DMS153 treated with DMSO at 0.1 percent for 48 hours (cell line): Measurements from ENCODE around the gene TOMM40.
"Not testable (repeated sequence)": the region's sequence is repeated elsewhere in the genome, so short reads cannot be mapped to it uniquely, and the experiment has no call there.

Source experiments
- DNase-seq: peaks from one replicate; lab custom pipeline; 2025; ENCODE audit not compliant: unreplicated experiment; lab: John Stamatoyannopoulos, UW

TOMM40 gene

DNA sequence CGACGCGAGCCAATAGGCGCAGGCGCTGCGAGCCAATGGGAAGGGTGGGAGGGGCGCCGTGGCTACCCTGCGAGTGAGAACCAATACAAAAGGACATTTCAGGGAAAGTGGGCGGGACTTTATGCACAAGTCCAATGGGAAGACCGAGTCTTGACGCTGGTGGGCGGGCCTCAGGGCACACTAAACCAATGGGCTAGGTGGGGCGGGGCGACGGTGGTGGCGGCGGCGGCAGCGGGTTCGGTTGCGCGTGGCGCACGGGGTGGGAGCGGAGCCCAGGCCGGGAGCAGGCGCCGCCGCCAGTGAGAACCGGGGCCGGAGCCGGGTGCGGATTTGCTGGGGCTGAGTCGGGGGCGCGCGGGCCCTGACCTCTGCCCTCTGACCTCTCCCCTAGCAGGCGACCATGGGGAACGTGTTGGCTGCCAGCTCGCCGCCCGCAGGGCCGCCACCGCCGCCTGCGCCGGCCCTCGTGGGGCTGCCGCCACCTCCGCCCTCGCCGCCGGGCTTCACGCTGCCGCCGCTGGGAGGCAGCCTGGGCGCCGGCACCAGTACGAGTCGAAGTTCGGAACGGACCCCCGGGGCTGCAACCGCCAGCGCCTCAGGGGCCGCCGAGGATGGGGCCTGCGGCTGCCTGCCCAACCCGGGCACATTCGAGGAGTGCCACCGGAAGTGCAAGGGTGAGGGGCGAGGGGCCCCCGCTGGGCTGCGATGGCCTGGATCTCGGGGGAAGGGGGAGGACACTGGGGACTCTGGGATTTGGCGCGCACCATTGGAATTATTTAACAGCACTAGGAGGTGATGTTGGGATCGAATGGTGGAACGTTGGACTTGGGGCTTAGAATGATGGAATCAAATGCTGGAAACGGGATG lies at the start of gene TOMM40:
Gene TOMM40, plus strand, starts transcription at position 239 of the 867 bp plus-strand sequence. Its CDS starts 162 bp downstream, at position 401.
- DNase-seq = peak; percentile 100

DNA sequence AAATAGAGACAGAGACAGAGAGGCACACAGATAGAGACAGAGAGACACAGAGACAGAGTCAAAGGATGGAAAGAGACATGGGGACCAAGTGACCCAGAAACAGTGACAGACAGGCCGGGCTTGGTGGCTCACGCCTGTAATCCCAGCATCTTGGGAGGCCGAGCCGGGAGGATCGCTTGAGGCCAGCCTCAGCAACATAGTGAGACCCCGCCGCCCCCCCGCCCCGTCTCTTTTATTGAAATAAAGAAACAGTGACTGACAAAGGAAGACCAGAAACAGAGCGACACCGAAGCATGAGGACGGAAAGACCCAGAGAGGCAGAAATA lies 45.8 kb upstream of the TOMM40 start:
- DNase-seq = no peak

DNA sequence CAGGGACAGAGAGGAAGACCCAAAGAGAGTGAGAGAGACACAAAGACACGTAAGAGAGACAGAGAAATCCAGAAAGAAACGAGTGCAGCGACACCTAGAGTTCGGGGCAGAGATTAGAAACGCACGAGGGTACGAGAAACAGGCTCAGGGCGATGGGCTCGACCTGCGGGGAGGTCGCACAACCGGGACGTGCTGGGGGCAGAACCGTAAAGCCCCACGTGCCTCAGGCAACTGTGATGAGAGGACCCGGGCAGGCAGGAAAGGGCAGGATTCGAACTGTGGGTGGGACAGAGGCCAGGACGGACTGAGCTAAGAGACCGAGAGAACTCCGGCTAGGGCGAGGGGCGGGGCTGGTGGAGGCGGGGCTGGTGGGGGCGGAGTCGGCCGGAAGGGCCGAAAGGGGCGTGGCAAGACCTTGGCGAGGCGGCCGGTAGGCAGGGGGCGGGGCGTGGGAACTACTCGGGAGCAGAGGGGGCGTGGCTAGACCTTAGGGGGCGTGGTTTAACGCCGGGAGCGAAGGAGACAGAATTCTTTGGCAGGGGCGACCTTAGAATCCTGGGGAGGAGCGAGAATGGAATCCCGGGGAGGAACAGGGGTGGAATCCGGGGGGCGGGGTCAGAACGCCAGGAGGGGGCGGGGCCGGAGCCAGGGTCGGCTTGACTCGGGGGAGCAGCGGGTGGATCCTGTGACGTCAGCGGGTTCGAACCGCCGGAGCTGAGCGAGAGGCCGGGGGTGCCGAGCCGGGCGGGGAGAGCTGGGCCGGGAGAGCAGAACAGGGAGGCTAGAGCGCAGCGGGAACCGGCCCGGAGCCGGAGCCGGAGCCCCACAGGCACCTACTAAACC lies 45.2 kb upstream of the TOMM40 start, which contains the start of gene NECTIN2:
Gene NECTIN2, plus strand, starts transcription at position 686 of the 843 bp plus-strand sequence. CDS start 229 bp downstream, outside the sequence.
- DNase-seq = peak; percentile 91

DNA sequence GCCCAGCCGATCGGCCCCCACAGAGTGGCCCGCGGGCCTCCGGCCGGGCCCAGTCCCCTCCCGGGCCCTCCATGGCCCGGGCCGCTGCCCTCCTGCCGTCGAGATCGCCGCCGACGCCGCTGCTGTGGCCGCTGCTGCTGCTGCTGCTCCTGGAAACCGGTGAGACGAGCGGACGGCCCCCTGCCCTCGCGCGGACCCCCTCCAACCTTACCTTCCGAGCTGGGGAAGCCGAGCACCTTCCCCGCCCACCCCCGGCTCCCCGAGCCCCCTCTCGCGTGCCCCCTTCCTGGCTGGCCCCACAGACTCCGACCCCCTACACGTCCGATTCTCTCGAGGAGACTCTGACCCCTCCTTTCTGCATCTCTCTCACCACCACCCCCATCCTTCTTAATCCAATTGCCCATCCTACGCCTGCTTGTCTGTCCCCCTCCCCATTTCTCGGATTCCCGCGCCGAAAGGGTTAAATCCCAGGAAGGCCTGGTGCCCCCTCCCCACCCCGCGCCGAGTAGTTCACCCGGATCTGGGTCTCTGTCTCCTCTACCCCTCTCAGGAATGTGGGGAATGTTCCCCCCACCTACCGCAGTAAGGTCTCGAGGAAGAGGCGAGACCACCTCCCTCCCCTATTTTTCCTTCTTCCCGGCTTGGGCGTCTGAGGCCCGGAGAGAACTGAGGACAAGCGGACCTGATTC lies 44.5 kb upstream of the TOMM40 start:
- no peak for DNase-seq

DNA sequence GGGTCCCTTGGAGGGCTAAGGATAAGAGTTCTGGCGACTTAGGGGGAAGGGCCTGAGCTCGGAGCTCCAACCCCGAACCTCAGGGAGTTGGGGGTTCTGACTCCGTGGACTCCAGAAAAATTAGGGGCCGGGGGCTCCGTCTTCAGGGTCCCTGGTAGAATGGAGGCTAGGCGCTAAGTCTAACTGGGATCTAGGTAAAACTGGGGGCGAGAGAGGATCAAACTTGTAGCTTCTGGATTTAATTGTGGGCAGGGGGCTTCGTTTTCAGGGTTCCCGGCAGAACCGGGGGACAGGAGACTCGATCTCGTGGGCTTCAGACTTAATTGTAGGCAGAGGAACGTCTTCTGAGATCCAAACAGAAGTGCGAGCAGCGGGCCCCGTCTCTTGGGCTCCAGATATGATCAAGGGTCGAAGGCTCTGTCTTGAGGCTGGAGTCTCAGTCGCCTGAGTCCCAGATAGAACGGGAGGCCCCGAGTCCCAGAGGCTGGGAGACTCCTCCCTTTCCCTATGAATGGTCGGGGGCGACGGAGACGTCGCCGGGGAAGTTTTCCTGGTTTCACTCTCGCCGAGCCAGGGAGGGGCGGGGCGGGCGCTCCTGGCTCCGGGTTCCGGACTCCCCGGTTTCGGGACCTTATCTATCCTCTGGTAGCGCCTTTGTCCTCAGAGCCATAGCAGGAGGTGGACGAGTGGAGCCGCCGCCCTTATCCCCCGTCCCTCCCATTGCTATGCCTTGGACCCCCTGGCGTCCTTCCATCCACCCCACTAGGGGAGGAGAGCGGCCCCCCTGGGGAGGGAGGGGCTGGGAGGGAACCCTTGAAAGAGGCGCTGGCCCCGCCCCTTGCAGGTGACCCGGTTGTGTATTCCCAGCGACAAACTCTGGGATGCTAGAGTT lies 43.7 kb upstream of the TOMM40 start:
- peak; percentile 29 for DNase-seq

DNA sequence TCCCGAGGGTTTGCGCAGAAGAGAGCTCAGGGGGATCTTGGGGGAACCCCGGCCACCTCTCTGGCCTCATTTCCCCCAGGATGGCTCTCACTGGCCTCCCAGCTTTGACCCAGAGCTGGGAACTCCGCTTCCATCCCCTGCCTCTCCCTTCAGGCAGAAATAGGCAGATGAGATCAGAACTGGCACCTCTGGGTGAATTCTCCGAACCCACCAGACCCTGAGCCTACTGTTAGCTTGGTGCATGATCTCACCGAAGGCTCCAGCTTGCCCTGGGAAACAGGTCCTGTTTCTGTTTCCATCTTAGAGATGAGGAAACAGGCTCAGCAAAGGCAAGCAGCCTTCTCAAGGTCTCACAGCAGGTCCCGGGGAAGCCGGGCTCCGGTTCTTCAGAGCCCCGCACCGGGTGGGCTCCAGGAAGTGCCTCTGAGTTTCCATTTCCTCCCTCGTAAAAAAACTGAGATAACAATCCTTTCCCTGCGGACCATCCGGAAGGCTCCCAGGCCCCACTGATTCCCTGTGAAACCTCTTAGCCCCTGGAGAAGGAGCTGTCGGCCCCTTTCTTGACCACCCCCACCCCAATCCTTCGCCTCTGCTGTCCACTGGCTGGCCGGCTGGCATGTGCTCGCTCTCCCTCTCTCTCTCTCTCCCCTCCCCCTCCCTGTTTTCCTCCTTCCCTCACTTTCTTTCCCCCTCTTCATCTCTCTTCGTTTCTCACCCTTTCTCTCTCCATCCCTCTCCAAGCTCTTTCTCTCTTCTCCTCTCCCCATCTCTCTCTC lies 42.8 kb upstream of the TOMM40 start:
- no peak for DNase-seq

DNA sequence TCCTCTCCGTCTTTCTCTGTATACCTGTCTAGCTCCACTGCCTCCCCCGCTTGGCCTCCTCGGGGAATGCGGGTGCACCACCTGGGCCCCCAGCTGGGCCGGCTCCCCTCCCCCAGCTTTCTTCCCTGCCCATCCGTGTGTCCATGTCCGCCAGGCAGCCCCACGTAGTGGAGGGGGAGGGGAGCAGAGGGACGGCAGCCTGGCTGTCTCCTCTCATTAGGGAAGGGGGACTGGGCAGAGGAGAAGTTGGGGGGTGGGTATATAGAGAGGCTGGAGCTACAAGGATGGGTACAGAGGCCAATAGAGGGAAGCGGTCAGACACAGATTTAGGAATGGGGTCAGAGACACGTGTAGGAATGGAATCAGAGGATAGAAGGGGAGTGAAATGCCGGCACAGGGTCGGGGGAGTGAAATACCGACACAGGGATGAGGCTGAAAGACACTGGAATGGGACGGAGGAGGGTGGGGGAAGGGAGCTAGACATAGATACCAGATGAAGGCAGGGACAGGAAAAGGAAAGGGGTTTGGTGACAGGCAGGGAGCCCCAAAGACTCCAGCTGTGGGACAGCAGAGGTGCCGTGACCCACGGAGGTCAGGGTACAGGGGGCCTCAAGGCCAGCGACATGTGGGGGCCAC lies 42.1 kb upstream of the TOMM40 start:
- no peak for DNase-seq

DNA sequence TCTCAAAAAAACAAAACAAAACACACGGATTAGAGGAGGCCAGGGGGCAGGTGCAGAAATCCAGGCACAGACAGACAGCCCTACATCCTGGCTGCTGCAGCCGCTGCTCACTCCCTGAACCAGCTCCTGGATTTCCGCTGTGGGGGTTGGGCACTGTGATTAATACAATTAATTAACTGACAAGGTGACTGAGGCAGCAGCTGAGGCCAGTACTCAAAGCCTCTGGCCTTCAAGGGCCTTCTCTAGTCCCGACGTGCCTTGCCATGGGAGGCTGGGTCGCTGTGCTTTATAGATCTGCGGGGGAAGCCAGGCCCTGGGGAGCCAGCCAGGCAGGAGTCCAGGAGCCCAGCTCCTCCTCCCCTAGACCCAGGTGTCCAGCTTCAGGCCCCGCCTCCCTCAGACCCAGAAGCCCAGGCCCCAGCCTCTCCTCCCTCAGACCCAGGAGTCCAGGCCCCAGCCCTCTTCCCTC lies 40.4 kb upstream of the TOMM40 start:
- DNase-seq = no peak

DNA sequence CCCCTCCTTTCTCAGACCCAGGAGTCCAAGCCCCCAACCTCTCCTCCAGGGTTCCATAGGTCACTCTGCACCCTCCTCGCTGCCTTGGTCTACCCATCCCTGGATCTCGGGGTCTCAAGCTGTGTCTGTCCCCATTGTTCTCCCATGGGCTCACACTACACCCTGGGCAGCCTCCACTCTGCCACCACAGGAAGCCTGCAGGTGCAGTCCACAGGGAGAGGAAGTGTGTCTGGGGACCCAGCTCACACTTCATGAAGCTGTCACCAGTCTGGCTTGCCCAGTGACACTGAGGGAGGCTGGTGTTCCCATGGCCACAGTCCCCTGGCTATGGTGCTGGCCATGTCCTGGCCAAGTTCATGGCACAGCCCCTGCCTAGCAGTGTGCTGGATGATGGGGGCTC lies 39.6 kb upstream of the TOMM40 start:
- no peak for DNase-seq

DNA sequence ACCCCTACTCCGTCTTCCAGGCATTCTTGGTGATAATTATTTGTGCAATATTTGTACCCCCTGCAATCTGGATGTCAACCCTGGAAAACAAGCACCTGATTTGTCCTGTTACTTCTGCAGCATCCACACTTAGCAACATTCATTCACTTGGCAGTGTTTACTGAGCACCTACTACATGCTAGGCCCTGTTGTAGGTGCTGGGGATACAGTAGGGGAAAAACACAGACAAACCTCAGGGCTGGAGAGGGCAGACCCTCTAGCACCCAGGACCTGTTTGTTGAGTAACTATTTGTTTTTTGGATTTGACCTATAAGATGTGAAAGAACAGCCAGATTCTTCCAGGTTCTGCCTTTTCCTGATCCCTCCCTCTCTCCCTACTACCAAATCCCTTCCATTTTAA lies 35.4 kb upstream of the TOMM40 start:
- no peak for DNase-seq

DNA sequence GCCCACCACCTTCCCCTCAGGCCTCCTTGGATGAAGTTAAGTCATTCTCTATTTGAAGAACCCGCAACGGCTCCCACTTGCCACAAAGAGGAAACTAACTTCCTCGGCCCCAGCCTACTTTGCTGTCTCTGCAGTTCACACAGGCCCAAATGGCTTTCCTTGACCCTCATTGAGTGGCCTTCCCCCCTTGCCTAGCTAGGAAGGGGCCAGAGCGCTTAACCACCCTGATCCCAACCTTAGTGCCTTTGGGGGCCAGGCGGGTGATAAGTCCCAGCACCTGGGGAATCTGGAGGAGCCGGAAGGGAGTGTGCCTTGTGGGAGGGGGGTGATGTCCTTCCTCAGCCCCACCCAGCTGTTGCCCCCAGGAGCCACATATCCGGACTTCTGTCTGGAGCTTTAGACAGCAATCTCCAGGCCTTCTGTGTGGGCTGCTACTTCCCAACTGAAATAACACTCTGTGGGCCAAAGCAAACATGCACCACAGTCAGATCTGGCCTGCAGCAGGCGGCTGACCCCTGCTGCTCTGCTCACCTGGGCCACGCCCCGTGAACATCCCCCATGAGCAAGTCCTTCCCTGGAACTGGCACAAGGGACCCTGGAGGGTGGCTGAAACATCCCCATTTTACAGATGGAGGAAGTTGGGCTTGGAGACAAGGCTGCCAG lies 34.5 kb upstream of the TOMM40 start:
- DNase-seq = no peak

DNA sequence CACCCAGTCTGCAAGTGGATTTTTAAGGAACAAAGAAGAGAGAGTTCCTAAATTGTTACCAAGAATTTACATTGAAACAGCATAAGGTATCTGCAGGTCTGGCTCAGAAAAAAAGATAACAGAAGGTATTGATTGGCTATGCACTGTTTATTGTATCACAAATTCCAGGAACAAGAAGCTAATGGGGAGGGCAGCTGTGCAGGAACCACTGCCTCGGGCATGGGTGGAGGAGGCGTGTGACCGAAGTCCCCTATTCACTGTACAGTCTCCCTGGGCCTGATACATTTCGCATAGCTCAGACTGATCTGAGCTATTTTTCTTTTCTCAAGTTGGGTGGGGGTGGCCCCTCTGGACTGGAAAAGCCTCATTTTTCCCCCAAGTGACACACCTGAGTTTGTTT lies 33.2 kb upstream of the TOMM40 start:
- no peak for DNase-seq

DNA sequence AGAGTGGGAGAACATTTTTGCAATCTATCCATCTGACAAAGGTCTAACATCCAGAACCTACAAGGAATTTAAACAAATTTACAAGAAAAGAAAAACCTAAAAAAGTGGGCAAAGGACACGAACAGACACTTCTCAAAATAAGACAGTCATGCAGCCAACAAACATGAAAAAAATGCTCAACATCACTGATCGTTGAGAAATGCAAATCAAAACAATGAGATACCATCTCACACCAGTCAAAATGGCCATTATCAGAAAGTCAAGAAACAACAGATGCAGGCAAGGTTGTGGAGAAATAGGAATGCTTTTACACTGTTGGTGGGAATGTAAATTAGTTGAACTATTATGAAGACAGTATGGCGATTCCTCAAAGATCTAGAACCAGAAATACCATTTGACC lies 29.5 kb upstream of the TOMM40 start:
- DNase-seq = not testable (repeated sequence)

DNA sequence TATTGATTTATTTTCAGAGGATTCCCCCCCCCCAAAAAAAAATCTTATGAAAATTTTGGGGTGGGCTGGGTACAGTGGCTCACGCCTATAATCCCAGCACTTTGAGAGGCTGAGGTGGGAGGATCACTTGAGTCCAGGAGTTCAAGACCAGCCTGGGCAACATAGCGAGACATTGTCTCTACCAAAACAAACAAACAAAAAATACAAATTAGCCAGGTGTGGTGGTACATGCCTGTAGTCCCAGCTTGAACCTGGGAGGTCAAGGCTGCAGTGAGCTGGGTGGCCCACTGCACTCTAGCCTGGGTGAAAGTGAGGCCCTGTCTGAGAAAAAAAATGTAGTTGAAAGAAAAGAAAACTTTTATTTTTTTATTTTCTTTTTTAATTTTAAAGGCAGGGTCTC lies 27.1 kb upstream of the TOMM40 start:
- DNase-seq = no peak

DNA sequence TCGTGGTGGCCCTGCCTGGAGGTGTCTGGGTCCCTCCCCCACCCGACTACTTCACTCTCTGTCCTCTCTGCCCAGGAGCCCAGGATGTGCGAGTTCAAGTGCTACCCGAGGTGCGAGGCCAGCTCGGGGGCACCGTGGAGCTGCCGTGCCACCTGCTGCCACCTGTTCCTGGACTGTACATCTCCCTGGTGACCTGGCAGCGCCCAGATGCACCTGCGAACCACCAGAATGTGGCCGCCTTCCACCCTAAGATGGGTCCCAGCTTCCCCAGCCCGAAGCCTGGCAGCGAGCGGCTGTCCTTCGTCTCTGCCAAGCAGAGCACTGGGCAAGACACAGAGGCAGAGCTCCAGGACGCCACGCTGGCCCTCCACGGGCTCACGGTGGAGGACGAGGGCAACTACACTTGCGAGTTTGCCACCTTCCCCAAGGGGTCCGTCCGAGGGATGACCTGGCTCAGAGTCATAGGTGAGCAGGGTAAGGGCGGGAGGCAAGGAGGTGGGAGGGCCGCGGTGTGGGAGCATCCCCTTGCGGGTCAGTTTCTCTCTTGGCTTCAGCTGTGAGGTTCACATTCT lies 25.8 kb upstream of the TOMM40 start:
- no peak for DNase-seq

DNA sequence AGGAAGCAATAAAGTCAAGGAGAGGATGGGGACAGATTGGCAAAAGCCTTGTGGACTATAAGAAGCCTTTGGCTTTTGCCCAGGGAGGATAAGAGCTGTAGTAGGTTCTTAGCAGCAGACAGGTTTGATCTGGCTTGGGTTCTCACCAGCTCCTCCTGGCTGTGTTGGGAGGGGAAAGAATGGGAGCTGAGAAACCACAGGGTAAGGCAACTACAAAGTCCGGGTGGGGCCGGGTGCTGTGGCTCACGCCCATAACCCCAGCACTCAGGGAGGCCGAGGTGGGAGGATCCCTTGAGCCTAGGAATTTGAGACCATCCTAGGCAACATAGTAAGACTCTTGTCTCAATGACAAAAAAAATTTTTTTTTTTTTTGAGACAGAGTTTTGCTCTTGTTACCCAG lies 24.4 kb upstream of the TOMM40 start:
- DNase-seq = no peak

DNA sequence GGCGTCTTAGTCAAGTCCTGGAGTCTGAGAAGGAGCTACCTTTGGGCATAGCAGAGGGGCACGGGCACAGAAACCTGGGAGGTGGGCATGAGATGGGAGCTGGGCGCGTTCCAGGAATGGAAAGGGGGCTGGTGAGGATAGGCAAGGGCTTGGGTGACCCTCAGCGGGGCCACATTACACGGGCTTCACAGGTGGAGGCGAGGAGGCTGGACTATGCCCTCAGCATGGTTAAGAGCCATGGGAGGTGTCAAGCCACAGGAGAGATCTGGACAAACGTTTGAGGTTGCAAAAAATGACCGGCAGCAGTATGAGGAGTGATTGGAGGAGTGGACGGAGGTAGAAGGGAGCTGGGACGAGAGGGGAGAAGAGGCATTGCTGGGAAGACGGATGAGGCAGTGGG lies 23.5 kb upstream of the TOMM40 start:
- DNase-seq = no peak

DNA sequence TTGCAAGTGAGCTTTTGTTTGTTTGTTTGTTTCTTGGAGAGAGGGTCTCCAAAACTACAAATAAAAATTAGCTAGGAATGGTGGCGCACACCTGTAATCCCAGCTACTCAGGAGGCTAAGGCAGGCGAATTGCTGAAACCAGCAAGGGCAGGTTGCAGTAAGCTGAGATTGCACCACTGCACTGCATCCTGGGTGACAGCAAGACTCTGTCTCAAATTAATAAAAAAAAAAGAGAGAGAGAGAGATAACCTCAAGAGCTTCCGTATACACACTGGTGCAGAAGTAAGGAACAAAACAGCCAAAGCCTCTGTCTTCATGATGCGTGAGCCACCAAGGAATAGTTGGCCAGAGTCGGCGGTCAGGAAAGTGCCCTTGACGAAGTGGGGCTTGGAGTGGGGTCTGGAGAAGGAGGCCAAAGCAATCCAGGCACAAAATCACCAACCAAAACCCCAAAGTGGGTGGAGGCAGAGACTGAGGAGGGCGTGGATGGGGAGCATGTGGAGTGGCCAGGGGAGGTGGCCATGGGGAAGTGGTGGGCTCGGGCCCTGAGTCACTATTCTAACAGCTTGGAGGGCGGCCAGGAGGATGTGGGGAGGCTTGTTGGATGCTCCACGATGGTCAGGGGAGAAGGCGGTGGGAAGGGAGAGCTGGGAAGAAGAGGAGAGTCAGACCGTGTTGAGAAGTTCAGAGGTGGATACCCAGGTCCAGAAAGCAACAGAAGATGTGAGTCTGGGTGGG lies 21.2 kb upstream of the TOMM40 start:
- DNase-seq = no peak
